ENCODE results near the gene PDSS1. TPM values are rescaled to one million over a fixed set of nuclear protein-coding genes. Genes with fewer than 3 reads are reported as not detected.

PDSS1 gene
- total RNA-seq, 1 donor, result 1.8 TPM

DNA sequence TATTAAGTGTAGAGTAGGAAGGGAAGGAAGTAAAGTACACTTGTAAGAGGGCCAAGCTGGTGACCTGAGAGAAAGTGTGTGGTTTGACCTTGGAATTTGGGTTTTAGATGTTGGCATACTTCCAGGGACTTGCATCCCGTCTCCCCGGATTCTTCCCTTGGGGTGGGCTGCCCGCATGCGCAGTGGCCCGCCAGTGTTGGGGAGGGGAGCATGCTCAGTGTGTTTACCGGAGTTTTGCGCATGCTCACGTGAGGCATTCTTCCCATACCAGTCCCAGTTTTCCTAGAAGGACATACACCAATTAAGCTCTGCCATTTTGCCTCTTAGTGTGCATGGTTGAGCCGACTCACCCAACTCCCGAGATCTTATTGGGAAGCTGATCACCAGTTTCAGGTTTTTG, 9.4 kb downstream of the PDSS1 start:
- Histone ChIP-seq H3K4me2 (ENCODE audit: insufficient read depth, low read length) (no peak overlapping the region), H3K79me2 (ENCODE audit: insufficient read depth, low read length) (peaks cover 11% of the 10 kb centered on the region), H3K4me3 (ENCODE audit: insufficient read depth, low read length) (no peak overlapping the region), H2AFZ (ENCODE audit: low read length) (no peak overlapping the region), H3K27ac (ENCODE audit: low read depth, low read length) (no peak overlapping the region), H3K27me3 (ENCODE audit: insufficient read depth, low read length) (no peaks in the 10 kb centered on the region), H3K36me3 (ENCODE audit: insufficient read depth, low read length) (peaks cover 7% of the 10 kb centered on the region), H4K20me1 (ENCODE audit: insufficient read depth, low read length) (no peaks in the 10 kb centered on the region), H3K9me3 (ENCODE audit: low read depth, low read length) (no peaks in the 10 kb centered on the region), H3K4me1 (ENCODE audit: insufficient read depth, low read length) (no peaks in the 10 kb centered on the region)
- no peak for TF ChIP-seq CTCF (IDR thresholded peaks at IDR 0.05; ENCODE audit: extremely low read depth, low read depth, low read length)
- DNase-seq (ENCODE audit: insufficient read length, low spot score, missing footprints), result no peak

DNA sequence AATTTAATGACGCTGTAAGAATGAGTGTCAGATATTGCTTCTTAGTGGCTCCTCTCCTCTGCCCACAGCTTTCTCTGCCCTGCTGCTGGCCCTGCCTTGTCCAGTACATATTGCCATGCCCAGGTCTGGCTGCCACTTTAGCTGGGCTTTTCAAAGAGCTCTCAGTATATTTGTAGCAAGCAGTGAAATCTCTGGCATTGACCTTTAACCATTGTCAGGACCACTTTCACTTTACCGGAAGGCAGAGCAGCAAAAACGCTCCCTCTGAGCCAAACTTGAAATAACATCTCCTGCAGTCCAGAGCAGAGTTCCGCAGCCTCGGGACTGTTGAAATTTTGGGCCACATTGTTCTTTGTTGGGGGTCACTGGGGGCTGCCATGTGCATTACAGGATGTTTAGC, 13.8 kb downstream of the PDSS1 start:
- H3K4me2 ChIP-seq (ENCODE audit: insufficient read depth, low read length), result no peak overlapping the region
- H3K4me3 ChIP-seq (ENCODE audit: insufficient read depth, low read length), result no peak overlapping the region
- no peaks in the 10 kb centered on the region for H3K79me2 ChIP-seq (ENCODE audit: insufficient read depth, low read length)
- no peaks in the 10 kb centered on the region for H3K4me1 ChIP-seq (ENCODE audit: insufficient read depth, low read length)
- H3K9me3 ChIP-seq (ENCODE audit: low read depth, low read length), result no peaks in the 10 kb centered on the region
- no peak overlapping the region for H3K27ac ChIP-seq (ENCODE audit: low read depth, low read length)
- H3K27me3 ChIP-seq (ENCODE audit: insufficient read depth, low read length), result no peaks in the 10 kb centered on the region
- H2AFZ ChIP-seq (ENCODE audit: low read length), result no peak overlapping the region
- TF ChIP-seq CTCF (IDR thresholded peaks at IDR 0.05; ENCODE audit: extremely low read depth, low read depth, low read length), result no peak
- H3K36me3 ChIP-seq (ENCODE audit: insufficient read depth, low read length), result peaks cover 24% of the 10 kb centered on the region
- no peak for DNase-seq (ENCODE audit: insufficient read length, low spot score, missing footprints)
- no peaks in the 10 kb centered on the region for H4K20me1 ChIP-seq (ENCODE audit: insufficient read depth, low read length)

DNA sequence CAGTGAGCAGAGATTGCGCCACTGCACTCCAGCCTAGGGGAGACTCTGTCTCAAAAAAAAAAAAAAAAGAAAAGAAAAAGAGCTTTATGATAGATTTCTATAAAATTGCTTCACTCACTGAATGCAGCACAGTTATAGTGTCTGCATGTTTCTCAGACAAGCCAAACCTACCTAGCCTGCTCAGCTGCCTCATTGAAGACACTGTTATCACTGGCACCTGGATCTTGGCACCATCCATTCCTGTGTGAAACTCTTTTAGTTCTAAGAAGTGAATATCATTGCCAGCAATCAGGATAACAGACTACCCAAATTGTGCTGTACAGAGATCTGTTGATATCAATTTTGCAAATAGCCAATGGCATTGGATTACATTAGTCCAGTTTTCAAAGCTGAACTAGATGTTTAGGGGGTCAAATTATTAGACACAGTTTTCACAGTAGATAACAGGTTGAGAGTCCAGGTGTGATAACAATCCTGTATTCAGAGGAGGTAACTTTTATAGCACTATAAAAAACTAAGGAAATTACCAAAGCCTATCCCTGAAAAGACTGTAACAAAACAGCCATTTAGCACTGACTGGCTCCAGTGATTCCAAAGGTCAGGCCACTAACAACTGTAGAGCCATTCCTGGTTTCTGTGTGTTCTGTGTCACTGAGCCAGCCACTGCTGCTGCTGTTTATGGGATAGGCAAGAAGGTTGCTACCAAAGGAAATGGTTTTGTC, 17.1 kb downstream of the PDSS1 start:
- H3K4me2 ChIP-seq (ENCODE audit: insufficient read depth, low read length), result no peak overlapping the region
- H3K27me3 ChIP-seq (ENCODE audit: insufficient read depth, low read length), result no peaks in the 10 kb centered on the region
- H3K27ac ChIP-seq (ENCODE audit: low read depth, low read length), result no peak overlapping the region
- no peak for DNase-seq (ENCODE audit: insufficient read length, low spot score, missing footprints)
- H3K4me3 ChIP-seq (ENCODE audit: insufficient read depth, low read length), result no peak overlapping the region
- TF ChIP-seq CTCF (IDR thresholded peaks at IDR 0.05; ENCODE audit: extremely low read depth, low read depth, low read length), result no peak
- peaks cover 17% of the 10 kb centered on the region for H3K36me3 ChIP-seq (ENCODE audit: insufficient read depth, low read length)
- no peaks in the 10 kb centered on the region for H3K79me2 ChIP-seq (ENCODE audit: insufficient read depth, low read length)
- no peaks in the 10 kb centered on the region for H3K4me1 ChIP-seq (ENCODE audit: insufficient read depth, low read length)
- H3K9me3 ChIP-seq (ENCODE audit: low read depth, low read length), result no peaks in the 10 kb centered on the region
- no peak overlapping the region for H2AFZ ChIP-seq (ENCODE audit: low read length)
- no peaks in the 10 kb centered on the region for H4K20me1 ChIP-seq (ENCODE audit: insufficient read depth, low read length)

- no peak for DNase-seq (ENCODE audit: insufficient read length, low spot score, missing footprints)
- Histone ChIP-seq H3K9me3 (ENCODE audit: low read depth, low read length) (no peaks in the 10 kb centered on the region), H2AFZ (ENCODE audit: low read length) (no peak overlapping the region), H3K4me2 (ENCODE audit: insufficient read depth, low read length) (no peak overlapping the region), H4K20me1 (ENCODE audit: insufficient read depth, low read length) (no peaks in the 10 kb centered on the region), H3K27me3 (ENCODE audit: insufficient read depth, low read length) (no peaks in the 10 kb centered on the region), H3K79me2 (ENCODE audit: insufficient read depth, low read length) (no peaks in the 10 kb centered on the region), H3K4me3 (ENCODE audit: insufficient read depth, low read length) (no peak overlapping the region), H3K27ac (ENCODE audit: low read depth, low read length) (no peak overlapping the region), H3K4me1 (ENCODE audit: insufficient read depth, low read length) (no peaks in the 10 kb centered on the region), H3K36me3 (ENCODE audit: insufficient read depth, low read length) (peaks cover 16% of the 10 kb centered on the region)
- TF ChIP-seq CTCF (IDR thresholded peaks at IDR 0.05; ENCODE audit: extremely low read depth, low read depth, low read length), result no peak
Observed at GRCh38 chr10:26715137-26715487, 17.6 kb downstream of the PDSS1 start.

Data from osteoblast (primary cell).